H9 (cell line): Measurements from ENCODE around the gene MT3. TPM values are rescaled to one million over a fixed set of nuclear protein-coding genes. Genes with fewer than 3 reads are reported as not detected.

ENCODE experiments used
- DNase-seq: peaks from one replicate; pipeline ENCODE4 v3.0.0-alpha.2; 2017
- H2AFZ ChIP-seq: one replicate; pipeline ENCODE4 v1.6.1; 2013; ENCODE audit warnings: mild to moderate bottlenecking, low read length, control low read depth, moderate library complexity
- H2AK5ac ChIP-seq: 2 replicates; pipeline ENCODE4 v1.6.1; 2013; ENCODE audit warnings: low read length, control low read depth, mixed read lengths; ENCODE audit not compliant: insufficient read length
- H2BK120ac ChIP-seq: one replicate; pipeline ENCODE4 v1.6.1; 2013; ENCODE audit warnings: low read depth, mild to moderate bottlenecking, low read length, control low read depth, inconsistent platforms; ENCODE audit not compliant: poor library complexity, severe bottlenecking
- H2BK12ac ChIP-seq: 2 replicates; pipeline ENCODE4 v1.6.1; 2013; ENCODE audit warnings: low read length, control low read depth, mixed read lengths, low read depth; ENCODE audit not compliant: insufficient read length
- H2BK15ac ChIP-seq: 2 replicates; pipeline ENCODE4 v1.6.1; 2013; ENCODE audit warnings: low read depth, low read length, control low read depth
- H2BK20ac ChIP-seq: one replicate; pipeline ENCODE4 v1.6.1; 2013; ENCODE audit warnings: low read depth, mild to moderate bottlenecking, low read length, control low read depth, inconsistent platforms; ENCODE audit not compliant: poor library complexity, severe bottlenecking
- H2BK5ac ChIP-seq: 2 replicates; pipeline ENCODE4 v1.6.1; 2013; ENCODE audit warnings: low read length, control low read depth, mixed read lengths; ENCODE audit not compliant: insufficient read length
- H3K14ac ChIP-seq: 2 replicates; pipeline ENCODE4 v1.6.1; 2013; ENCODE audit warnings: low read length, control low read depth; ENCODE audit not compliant: insufficient read depth
- H3K18ac ChIP-seq: 2 replicates; pipeline ENCODE4 v1.6.1; 2013; ENCODE audit warnings: low read depth, mild to moderate bottlenecking, mixed read lengths, low read length, control low read depth; ENCODE audit not compliant: insufficient read length
- H3K23ac ChIP-seq: 2 replicates; pipeline ENCODE4 v1.6.1; 2013; ENCODE audit warnings: low read length, control low read depth, mixed read lengths, low read depth; ENCODE audit not compliant: insufficient read length
- H3K23me2 ChIP-seq: 2 replicates; pipeline ENCODE4 v1.6.1; 2013; ENCODE audit warnings: low read depth, mild to moderate bottlenecking, mixed read lengths, low read length, control low read depth; ENCODE audit not compliant: insufficient read length, poor library complexity, severe bottlenecking
- H3K27ac ChIP-seq: 2 replicates; pipeline ENCODE4 v1.5.1; 2013; ENCODE audit warnings: low read length, control low read depth, mixed read lengths, low read depth; ENCODE audit not compliant: insufficient read length
- H3K27me3 ChIP-seq: 2 replicates; pipeline ENCODE4 v1.6.1; 2013; ENCODE audit warnings: low read length, control low read depth, inconsistent platforms; ENCODE audit not compliant: insufficient read depth
- H3K4ac ChIP-seq: 2 replicates; pipeline ENCODE4 v1.6.1; 2013; ENCODE audit warnings: low read depth, mild to moderate bottlenecking, control low read depth, inconsistent platforms, low read length, moderate library complexity
- H3K4me1 ChIP-seq: 2 replicates; pipeline ENCODE4 v1.6.1; 2013; ENCODE audit warnings: low read length, control low read depth, inconsistent platforms; ENCODE audit not compliant: insufficient read depth
- H3K4me2 ChIP-seq: 2 replicates; pipeline ENCODE4 v1.6.1; 2013; ENCODE audit warnings: low read length, control low read depth, mixed read lengths; ENCODE audit not compliant: insufficient read length, insufficient read depth
- H3K56ac ChIP-seq: 2 replicates; pipeline ENCODE4 v1.6.1; 2013; ENCODE audit warnings: low read depth, mild to moderate bottlenecking, mixed read lengths, low read length, control low read depth; ENCODE audit not compliant: insufficient read length
- H3K79me1 ChIP-seq: 2 replicates; pipeline ENCODE4 v1.6.1; 2013; ENCODE audit warnings: low read depth, mild to moderate bottlenecking, moderate library complexity, low read length, control low read depth, inconsistent platforms; ENCODE audit not compliant: insufficient read depth, poor library complexity, severe bottlenecking
- H3K79me2 ChIP-seq: 2 replicates; pipeline ENCODE4 v1.6.1; 2013; ENCODE audit warnings: low read length, control low read depth, inconsistent platforms; ENCODE audit not compliant: insufficient read depth
- H3K9ac ChIP-seq: 2 replicates; pipeline ENCODE4 v1.6.1; 2013; ENCODE audit warnings: low read length, control low read depth, mixed read lengths; ENCODE audit not compliant: insufficient read length; ENCODE audit errors: extremely low read depth
- H3K9me3 ChIP-seq: one replicate; pipeline ENCODE4 v1.6.1; 2013; ENCODE audit warnings: low read depth, low read length, inconsistent platforms; ENCODE audit not compliant: control insufficient read depth
- H3T11ph ChIP-seq: one replicate; pipeline ENCODE4 v1.6.1; 2013; ENCODE audit warnings: mild to moderate bottlenecking, low read length, control low read depth, inconsistent platforms
- H4K20me1 ChIP-seq: one replicate; pipeline ENCODE4 v1.6.1; 2013; ENCODE audit not compliant: control insufficient read depth, insufficient read length, insufficient read depth
- H4K5ac ChIP-seq: 2 replicates; pipeline ENCODE4 v1.6.1; 2013; ENCODE audit warnings: low read depth, mild to moderate bottlenecking, mixed read lengths, low read length, control low read depth; ENCODE audit not compliant: insufficient read length
- H4K8ac ChIP-seq: replicated peaks from 2 replicates; pipeline ENCODE4 v1.6.1; 2013; ENCODE audit warnings: low read length, control low read depth, mixed read lengths, low read depth; ENCODE audit not compliant: insufficient read length
- H4K91ac ChIP-seq: 2 replicates; pipeline ENCODE4 v1.6.1; 2013; ENCODE audit warnings: low read depth, mild to moderate bottlenecking, moderate library complexity, mixed read lengths, low read length, control low read depth; ENCODE audit not compliant: insufficient read length
- H3K27ac Mint-ChIP-seq, 3 experiments: 2 replicates in 2 of 3; 3 replicates in 1 of 3; pipeline ENCODE4 v1.8.0; 2020 to 2021; ENCODE audit warnings: mixed read lengths in 3 of 3, mild to moderate bottlenecking in 1 of 3, moderate library complexity in 1 of 3
- H3K27me3 Mint-ChIP-seq: 2 replicates; pipeline ENCODE4 v1.8.0; 2021; ENCODE audit warnings: low read depth, mild to moderate bottlenecking, moderate library complexity, mixed read lengths
- H3K36me3 Mint-ChIP-seq, 3 experiments: 2 replicates in 2 of 3; 3 replicates in 1 of 3; pipeline ENCODE4 v1.8.0; 2020 to 2021; ENCODE audit warnings: low read depth in 3 of 3, mixed read lengths in 3 of 3; ENCODE audit not compliant: insufficient read depth in 1 of 3
- H3K4me1 Mint-ChIP-seq, 2 experiments: 2 replicates each; pipeline ENCODE4 v1.8.0; 2020; ENCODE audit warnings: mixed read lengths in 2 of 2
- H3K4me3 Mint-ChIP-seq, 2 experiments: 2 replicates in 1 of 2; 3 replicates in 1 of 2; pipeline ENCODE4 v1.8.0; 2020 to 2021; ENCODE audit warnings: mild to moderate bottlenecking in 2 of 2, mixed read lengths in 2 of 2, moderate library complexity in 1 of 2
- H3K9me3 Mint-ChIP-seq, 2 experiments: 2 replicates in 1 of 2; 3 replicates in 1 of 2; pipeline ENCODE4 v1.8.0; 2020; ENCODE audit warnings: mild to moderate bottlenecking in 2 of 2, mixed read lengths in 2 of 2, moderate library complexity in 1 of 2
- WGBS: extraction: QIAGEN DNeasy Blood & Tissue Kit; methylation state at CpG from one replicate; pipeline ENCODE4 v1.1.7; 2013; ENCODE audit warnings: missing lambda C conversion rate, low lambda C conversion rate, mixed read lengths; ENCODE audit not compliant: insufficient read length; ENCODE audit errors: extremely low coverage; 5-methylcytosine and 5-hydroxymethylcytosine counted together
- total RNA-seq: library from RNA; stranded (reverse); gene quantifications from 2 replicates; pipeline ENCODE4 v1.2.1, GENCODE V29; 2021
- TF ChIP-seq, protein P1 (sequence below): fragments of 200-600 bp; sonication (generic); conservative IDR thresholded peaks from 3 replicates; pipeline ENCODE4 v1.8.0; 2021; ENCODE audit warnings: antibody characterized with exemption, mild to moderate bottlenecking

The MT3 gene
- total RNA-seq, 1 experiment from 2014 or later, result not detected

DNA sequence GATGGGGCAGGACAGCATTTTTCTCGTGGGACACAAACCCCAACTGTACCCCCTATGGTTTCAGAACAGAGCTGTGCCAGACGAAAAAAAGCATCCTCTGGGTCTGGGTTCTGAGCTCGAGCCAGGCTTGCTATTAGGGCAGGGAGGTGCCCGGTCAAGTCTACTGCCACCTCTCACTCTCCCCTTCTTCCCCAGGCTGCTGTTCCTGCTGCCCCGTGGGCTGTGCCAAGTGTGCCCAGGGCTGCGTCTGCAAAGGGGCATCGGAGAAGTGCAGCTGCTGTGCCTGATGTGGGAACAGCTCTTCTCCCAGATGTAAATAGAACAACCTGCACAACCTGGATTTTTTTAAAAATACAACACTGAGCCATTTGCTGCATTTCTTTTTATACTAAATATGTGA is 37.4 kb downstream of the MT3 start:
- no peaks in the 10 kb centered on the region for H3K79me1 ChIP-seq
- H3K4me2 ChIP-seq, result no peak overlapping the region
- no peak overlapping the region for H2BK12ac ChIP-seq
- H2BK15ac ChIP-seq, result no peak overlapping the region
- Mint-ChIP-seq H3K36me3 (peaks cover 4 to 8% (median 5%) of the 10 kb centered on the region in 3 experiments; a peak in 6 of 7 replicates), H3K27me3 (peaks cover 94% of the 10 kb centered on the region), H3K27ac (no peak overlapping the region), H3K4me1 (peaks cover 34 to 40% of the 10 kb centered on the region in 2 experiments), H3K4me3 (peak overlapping the region in 1 of 2 experiments; percentile 83; a peak in 1 of 5 replicates), H3K9me3 (peaks cover 3 to 15% of the 10 kb centered on the region in 2 experiments; a peak in 3 of 5 replicates)
- no peak overlapping the region for H2AK5ac ChIP-seq
- H3K4ac ChIP-seq, result no peak overlapping the region
- no peak overlapping the region for H2AFZ ChIP-seq
- no peak overlapping the region for H3K9ac ChIP-seq
- H2BK120ac ChIP-seq, result no peak overlapping the region
- WGBS, result no CpG with 5 or more reads among the region's 7 CpGs
- H3K27me3 ChIP-seq, result peaks cover 65% of the 10 kb centered on the region
- no peak overlapping the region for H3K56ac ChIP-seq
- H3K79me2 ChIP-seq, result no peaks in the 10 kb centered on the region
- DNase-seq, result no peak
- no peak overlapping the region for H3T11ph ChIP-seq
- H3K23ac ChIP-seq, result no peak overlapping the region
- H4K8ac ChIP-seq, result no peak overlapping the region
- TF ChIP-seq, protein P1, sequence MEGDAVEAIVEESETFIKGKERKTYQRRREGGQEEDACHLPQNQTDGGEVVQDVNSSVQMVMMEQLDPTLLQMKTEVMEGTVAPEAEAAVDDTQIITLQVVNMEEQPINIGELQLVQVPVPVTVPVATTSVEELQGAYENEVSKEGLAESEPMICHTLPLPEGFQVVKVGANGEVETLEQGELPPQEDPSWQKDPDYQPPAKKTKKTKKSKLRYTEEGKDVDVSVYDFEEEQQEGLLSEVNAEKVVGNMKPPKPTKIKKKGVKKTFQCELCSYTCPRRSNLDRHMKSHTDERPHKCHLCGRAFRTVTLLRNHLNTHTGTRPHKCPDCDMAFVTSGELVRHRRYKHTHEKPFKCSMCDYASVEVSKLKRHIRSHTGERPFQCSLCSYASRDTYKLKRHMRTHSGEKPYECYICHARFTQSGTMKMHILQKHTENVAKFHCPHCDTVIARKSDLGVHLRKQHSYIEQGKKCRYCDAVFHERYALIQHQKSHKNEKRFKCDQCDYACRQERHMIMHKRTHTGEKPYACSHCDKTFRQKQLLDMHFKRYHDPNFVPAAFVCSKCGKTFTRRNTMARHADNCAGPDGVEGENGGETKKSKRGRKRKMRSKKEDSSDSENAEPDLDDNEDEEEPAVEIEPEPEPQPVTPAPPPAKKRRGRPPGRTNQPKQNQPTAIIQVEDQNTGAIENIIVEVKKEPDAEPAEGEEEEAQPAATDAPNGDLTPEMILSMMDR, result no peak
- H3K27ac ChIP-seq, result no peak overlapping the region
- no peak overlapping the region for H3K14ac ChIP-seq
- H2BK5ac ChIP-seq, result no peak overlapping the region
- no peak overlapping the region for H3K18ac ChIP-seq
- H4K20me1 ChIP-seq, result no peaks in the 10 kb centered on the region
- H3K4me1 ChIP-seq, result no peaks in the 10 kb centered on the region; the same call in 1 of the 2 replicates
- H3K9me3 ChIP-seq, result peaks cover 6% of the 10 kb centered on the region
- H4K91ac ChIP-seq, result no peak overlapping the region
- H2BK20ac ChIP-seq, result no peak overlapping the region
- H3K23me2 ChIP-seq, result peaks cover 9% of the 10 kb centered on the region
- no peak overlapping the region for H4K5ac ChIP-seq
